HepG2 (cell line): ENCODE results near the gene OPTN. TPM values are rescaled to one million over a fixed set of nuclear protein-coding genes. Genes with fewer than 3 reads are reported as not detected.

ENCODE experiments used
- ARNT2 ChIP-seq: sonication (generic); formaldehyde crosslinking; IDR thresholded peaks from 2 replicates; pipeline ENCODE4 v1.8.0; 2022; ENCODE audit warnings: mild to moderate bottlenecking, low read depth, missing genetic modification reagents, moderate library complexity
- CREB1 ChIP-seq, 2 experiments: fragments of 450-650 bp in 1 of 2; IDR thresholded peaks; 2 replicates each; pipeline ENCODE4 v1.6.1; 2016 to 2017; ENCODE audit warnings: control low read depth in 1 of 2, mild to moderate bottlenecking in 1 of 2, missing compliant biosample characterization in 1 of 2, missing genetic modification characterization in 1 of 2
- E2F1 ChIP-seq: sonication (generic); formaldehyde crosslinking; IDR thresholded peaks from 2 replicates; pipeline ENCODE4 v1.5.0; 2020; ENCODE audit warnings: missing genetic modification reagents
- ELF3 ChIP-seq: IDR thresholded peaks from 2 replicates; pipeline ENCODE4 v1.6.1; 2016; ENCODE audit warnings: missing genetic modification reagents, missing compliant biosample characterization
- GZF1 ChIP-seq: sonication (generic); formaldehyde crosslinking; IDR thresholded peaks from 2 replicates; pipeline ENCODE4 v1.5.1; 2020; ENCODE audit warnings: mild to moderate bottlenecking, missing genetic modification reagents
- HBP1 ChIP-seq: IDR thresholded peaks from 2 replicates; pipeline ENCODE4 v1.6.1; 2016; ENCODE audit warnings: low read depth, control low read depth
- KMT2A ChIP-seq: sonication (generic); formaldehyde crosslinking; IDR thresholded peaks from 2 replicates; pipeline ENCODE4 v1.4.0; 2020; ENCODE audit warnings: missing genetic modification reagents
- NFKB2 ChIP-seq: sonication (generic); formaldehyde crosslinking; IDR thresholded peaks from 2 replicates; pipeline ENCODE4 v1.4.0; 2020; ENCODE audit warnings: missing genetic modification reagents, borderline replicate concordance
- NFRKB ChIP-seq: fragments of 450-650 bp; IDR thresholded peaks from 2 replicates; pipeline ENCODE4 v1.6.1; 2017
- POLR2G ChIP-seq: fragments of 200-400 bp; formaldehyde crosslinking; IDR thresholded peaks from 2 replicates; pipeline ENCODE4 v1.6.1; 2018; ENCODE audit warnings: mild to moderate bottlenecking, low read depth, low read length, moderate library complexity
- PRDM10 ChIP-seq: sonication (generic); formaldehyde crosslinking; IDR thresholded peaks from 2 replicates; pipeline ENCODE4 v1.4.0; 2020; ENCODE audit warnings: low read depth, missing genetic modification reagents
- RARA ChIP-seq: IDR thresholded peaks from 2 replicates; pipeline ENCODE4 v1.6.1; 2016; ENCODE audit warnings: missing genetic modification reagents, missing compliant biosample characterization
- ZNF276 ChIP-seq: sonication (generic); formaldehyde crosslinking; IDR thresholded peaks from 2 replicates; pipeline ENCODE4 v1.4.0; 2020; ENCODE audit warnings: mild to moderate bottlenecking, low read depth, missing genetic modification reagents
- ZNF747 ChIP-seq: sonication (generic); formaldehyde crosslinking; IDR thresholded peaks from 2 replicates; pipeline ENCODE4 v1.8.1; 2023; ENCODE audit warnings: missing genetic modification reagents, mild to moderate bottlenecking, borderline replicate concordance
- ZNF800 ChIP-seq: sonication (generic); formaldehyde crosslinking; IDR thresholded peaks from 2 replicates; pipeline ENCODE4 v1.4.0; 2020; ENCODE audit warnings: missing genetic modification reagents
- polyA plus RNA-seq, 8 experiments: library from polyadenylated mRNA; depleted of rRNA in 3 of 8; stranded (reverse) in 7 of 8; unstranded in 1 of 8; fragments of >200 nt; fragmentation: Illumina TruSeq in 4 of 8; extraction: Trizol in 4 of 8; gene quantifications; 2 replicates each; pipeline versions ENCODE4 v1.2.1 to v1.2.3, GENCODE V29; 2011 to 2016; ENCODE audit warnings: low read depth in 4 of 8, missing spikeins in 1 of 8, mixed read lengths in 1 of 8; ENCODE audit not compliant: insufficient read depth in 1 of 8
- total RNA-seq, 5 experiments: library from RNA; depleted of rRNA; stranded (reverse); fragments of >200 nt; fragmentation: Illumina TruSeq; extraction: Trizol; gene quantifications; 2 replicates each; pipeline ENCODE4 v1.2.3, GENCODE V29; 2016; ENCODE audit warnings: low read depth in 1 of 5

The OPTN gene
- total and polyA plus RNA-seq, 2 of the 13 experiments (the other 11 are each of a cell fraction or from before 2014, with no cell fraction given), result 13.4 to 46.6 TPM

GRCh38 chr10:13160934-13161856 is 61.2 kb downstream of the OPTN start, which contains the start of gene MCM10 (continued):
- no peak for TF ChIP-seq NFRKB
- TF ChIP-seq E2F1 (CRISPR knock-in tag), result peak; percentile 96
- TF ChIP-seq KMT2A (CRISPR knock-in tag), result peak; percentile 78; the same call in 1 of the 2 replicates
- TF ChIP-seq CREB1 (IDR thresholded peaks at IDR 0.05), result peak; percentile 97
- TF ChIP-seq CREB1 (CRISPR knock-in tag; IDR thresholded peaks at IDR 0.05), result peak; percentile 98
- peak; percentile 71; the same call in 1 of the 2 replicates for TF ChIP-seq ELF3 (CRISPR knock-in tag)
- TF ChIP-seq ARNT2 (CRISPR knock-in tag), result 0 out of 2 replicates have a peak, but pooled peaks have one; percentile 15
- no peak for TF ChIP-seq ZNF276 (CRISPR knock-in tag)
- 0 out of 2 replicates have a peak, but pooled peaks have one; percentile 23 for TF ChIP-seq RARA (CRISPR knock-in tag)
- TF ChIP-seq POLR2G, result peak; percentile 51; the same call in 1 of the 2 replicates
- no peak for TF ChIP-seq ZNF747 (CRISPR knock-in tag)
- no peak for TF ChIP-seq ZNF800
- peak; percentile 59; the same call in 1 of the 2 replicates for TF ChIP-seq NFKB2 (CRISPR knock-in tag)
- no peak for TF ChIP-seq GZF1 (CRISPR knock-in tag)
- TF ChIP-seq PRDM10 (CRISPR knock-in tag), result no peak
- TF ChIP-seq HBP1 (CRISPR knock-in tag), result peak; percentile 100
